GM21528 (cell line): ENCODE results near the gene TYW5.

Experiments used
- ATAC-seq: cut with Tn5 transposase; IDR thresholded peaks from one replicate; pipeline ENCODE4 v1.9.1; 2021; ENCODE audit warnings: mild to moderate bottlenecking, moderate library complexity; ENCODE audit not compliant: unreplicated experiment, low FRiP score

TYW5 gene

GRCh38 chr2:199955339-199956061 lies at the start of gene TYW5, which contains the start of gene MAIP1:
TSS of gene TYW5 (minus strand) at chr2:199955491. CDS start at chr2:199955470, 21 bp downstream.
TSS of gene MAIP1 (plus strand) at chr2:199955582. CDS start at chr2:199955799, 217 bp downstream.
- ATAC-seq, result peak; percentile 91

- ATAC-seq, result no peak
Measured at GRCh38 chr2:200003444-200003843, 48.2 kb upstream of the TYW5 start.

GRCh38 chr2:200000444-200001163 lies 45.3 kb upstream of the TYW5 start:
- ATAC-seq, result no peak

- ATAC-seq, result no peak
Measured at GRCh38 chr2:199999166-199999565, 43.9 kb upstream of the TYW5 start.

- ATAC-seq, result no peak
Measured at GRCh38 chr2:199997296-199997695, 42.0 kb upstream of the TYW5 start.

- ATAC-seq, result no peak
Measured at GRCh38 chr2:199994896-199995295, 39.6 kb upstream of the TYW5 start.

- no peak for ATAC-seq
Measured at GRCh38 chr2:199994371-199994770, 39.1 kb upstream of the TYW5 start.

GRCh38 chr2:199992296-199992695 lies 37.0 kb upstream of the TYW5 start:
- ATAC-seq, result no peak

- ATAC-seq, result no peak
Measured at GRCh38 chr2:199991691-199992090, 36.4 kb upstream of the TYW5 start.

- no peak for ATAC-seq
Measured at GRCh38 chr2:199989822-199990221, 34.5 kb upstream of the TYW5 start.

- no peak for ATAC-seq
Measured at GRCh38 chr2:199988151-199988550, 32.9 kb upstream of the TYW5 start.

- no peak for ATAC-seq
Measured at GRCh38 chr2:199987586-199987985, 32.3 kb upstream of the TYW5 start.

- ATAC-seq, result peak; percentile 72
Measured at GRCh38 chr2:199985625-199986207, 30.4 kb upstream of the TYW5 start.

GRCh38 chr2:199984755-199985154 lies 29.5 kb upstream of the TYW5 start:
- ATAC-seq, result no peak

GRCh38 chr2:199984159-199984558 lies 28.9 kb upstream of the TYW5 start:
- no peak for ATAC-seq

GRCh38 chr2:199983534-199983933 lies 28.2 kb upstream of the TYW5 start:
- ATAC-seq, result no peak

- ATAC-seq, result no peak
Measured at GRCh38 chr2:199982126-199982843, 27.0 kb upstream of the TYW5 start.

- ATAC-seq, result no peak
Measured at GRCh38 chr2:199979832-199980628, 24.7 kb upstream of the TYW5 start.

- no peak for ATAC-seq
Measured at GRCh38 chr2:199979398-199979797, 24.1 kb upstream of the TYW5 start.

GRCh38 chr2:199977984-199978415 lies 22.7 kb upstream of the TYW5 start:
- ATAC-seq, result peak; percentile 57
